ENCODE results near the gene CMYA5.
"Not testable (repeated sequence)": the region's sequence is repeated elsewhere in the genome, so short reads cannot be mapped to it uniquely, and the experiment has no call there.

The CMYA5 gene

DNA sequence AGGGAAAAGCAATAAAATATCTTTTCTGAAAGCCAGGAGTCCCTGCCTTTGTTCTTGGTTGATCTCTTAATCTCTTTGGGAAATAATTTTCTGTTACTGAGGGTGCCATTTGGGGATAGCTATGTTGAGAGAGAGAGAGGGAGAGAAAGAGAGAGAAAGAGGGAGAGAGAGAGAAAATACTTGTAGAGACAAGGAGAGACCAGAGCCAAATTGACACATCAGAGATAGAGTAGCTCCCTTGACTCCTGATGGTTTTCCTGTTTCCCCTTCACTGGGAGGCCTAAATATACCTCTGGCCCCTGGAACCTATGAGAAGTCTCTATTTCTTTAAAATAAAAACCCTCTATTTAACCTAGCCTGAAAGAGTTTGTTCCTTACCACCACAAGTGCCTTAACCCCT lies 14.9 kb downstream of the CMYA5 start:
- DNase-seq = no peak

DNA sequence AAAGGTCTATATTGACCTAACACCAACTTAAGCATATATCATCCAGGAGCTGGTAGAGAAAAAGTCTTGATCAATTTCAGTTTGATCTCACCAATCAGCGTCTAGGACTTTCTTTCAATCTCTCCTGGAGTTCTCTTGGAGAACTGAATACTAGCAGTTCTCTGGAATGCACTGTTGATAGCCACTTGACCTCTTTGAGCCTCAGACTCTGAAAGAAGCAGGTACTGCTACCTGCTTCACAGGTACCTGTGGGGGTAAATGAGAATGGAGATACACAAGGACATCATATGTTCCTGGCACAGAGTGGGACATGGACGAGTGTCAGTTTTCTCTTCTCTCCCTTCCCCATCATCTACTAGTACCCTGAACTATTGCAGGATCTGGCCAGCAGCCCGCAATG lies 16.0 kb downstream of the CMYA5 start:
- DNase-seq = no peak

DNA sequence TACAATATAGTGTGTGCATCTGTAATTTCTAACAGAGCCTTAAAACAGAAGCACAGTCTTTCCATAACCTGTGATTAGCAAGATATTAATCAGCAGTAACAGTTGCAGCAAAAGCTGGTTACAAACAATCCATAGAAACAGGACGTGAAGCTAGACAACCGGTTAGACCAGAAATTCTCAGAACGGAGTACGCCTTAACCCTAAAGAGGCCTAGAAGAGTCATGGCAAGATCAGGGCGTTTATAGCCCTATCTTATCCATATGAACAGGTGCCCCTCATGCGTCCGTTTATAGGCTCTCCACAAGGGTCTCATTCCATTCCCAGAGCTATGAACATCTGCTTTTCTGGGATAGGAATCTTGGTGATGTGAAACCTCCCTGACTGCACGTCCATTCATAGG lies 16.7 kb downstream of the CMYA5 start:
- not testable (repeated sequence) for DNase-seq

GRCh38 chr5:79707535-79707934 lies 17.9 kb downstream of the CMYA5 start:
- DNase-seq = no peak

DNA sequence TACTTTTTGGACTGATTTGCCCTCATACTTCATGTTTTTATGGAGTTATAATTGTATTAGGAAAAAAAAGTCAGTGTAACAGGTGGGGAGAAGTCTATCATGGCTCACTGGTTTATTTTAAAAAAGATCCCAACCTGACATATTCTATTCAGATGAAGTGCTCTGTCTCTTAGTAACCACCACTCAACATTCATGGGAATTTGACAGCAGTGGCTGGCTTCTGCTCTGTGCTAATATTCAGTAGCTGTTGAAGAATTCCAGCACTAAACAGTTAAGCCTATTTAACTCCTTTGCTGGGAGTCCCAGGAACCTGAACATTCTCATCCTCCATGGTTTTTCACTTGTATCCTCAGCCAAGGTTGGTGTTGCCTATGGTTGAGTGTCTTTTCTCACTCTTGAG lies 23.1 kb downstream of the CMYA5 start:
- no peak for DNase-seq

DNA sequence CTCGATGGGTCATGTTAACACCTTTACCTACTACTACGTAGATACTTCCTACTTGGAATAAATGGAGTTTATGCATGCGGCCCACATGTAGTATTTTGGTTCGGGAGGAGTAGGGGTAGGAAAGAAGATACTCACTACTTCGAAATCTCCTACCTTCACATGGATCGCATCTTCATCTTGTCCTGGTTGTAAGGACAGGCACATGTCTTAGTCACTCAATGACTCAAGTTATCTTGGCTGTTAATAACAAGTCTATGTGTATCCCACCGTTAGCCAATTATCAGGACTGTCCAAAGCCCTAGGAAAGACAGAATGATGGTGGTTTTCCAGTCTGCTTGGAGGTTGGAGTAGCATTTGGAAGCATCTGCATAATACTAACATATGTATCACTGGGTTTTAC lies 24.1 kb downstream of the CMYA5 start:
- no peak for DNase-seq

GRCh38 chr5:79716839-79717238 lies 27.2 kb downstream of the CMYA5 start:
- DNase-seq = no peak

DNA sequence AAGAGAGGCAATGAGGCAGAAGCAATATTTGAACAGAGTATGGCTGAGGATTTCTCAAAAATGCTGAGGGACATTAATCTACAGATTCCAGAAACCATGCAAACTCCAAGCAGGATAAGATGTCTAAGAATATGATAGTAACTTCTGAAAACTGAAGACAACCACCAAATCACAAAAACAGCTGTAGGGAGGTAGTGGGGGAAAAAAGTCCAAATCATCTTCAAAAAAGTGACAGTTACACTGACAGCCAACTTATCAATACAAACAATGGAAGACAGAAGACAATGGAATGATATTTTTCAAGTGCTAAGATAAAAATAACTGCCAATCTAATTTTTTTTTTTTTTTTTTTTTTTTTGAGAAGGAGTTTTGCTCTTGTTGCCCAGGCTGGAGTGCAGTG lies 30.5 kb downstream of the CMYA5 start:
- DNase-seq = no peak

DNA sequence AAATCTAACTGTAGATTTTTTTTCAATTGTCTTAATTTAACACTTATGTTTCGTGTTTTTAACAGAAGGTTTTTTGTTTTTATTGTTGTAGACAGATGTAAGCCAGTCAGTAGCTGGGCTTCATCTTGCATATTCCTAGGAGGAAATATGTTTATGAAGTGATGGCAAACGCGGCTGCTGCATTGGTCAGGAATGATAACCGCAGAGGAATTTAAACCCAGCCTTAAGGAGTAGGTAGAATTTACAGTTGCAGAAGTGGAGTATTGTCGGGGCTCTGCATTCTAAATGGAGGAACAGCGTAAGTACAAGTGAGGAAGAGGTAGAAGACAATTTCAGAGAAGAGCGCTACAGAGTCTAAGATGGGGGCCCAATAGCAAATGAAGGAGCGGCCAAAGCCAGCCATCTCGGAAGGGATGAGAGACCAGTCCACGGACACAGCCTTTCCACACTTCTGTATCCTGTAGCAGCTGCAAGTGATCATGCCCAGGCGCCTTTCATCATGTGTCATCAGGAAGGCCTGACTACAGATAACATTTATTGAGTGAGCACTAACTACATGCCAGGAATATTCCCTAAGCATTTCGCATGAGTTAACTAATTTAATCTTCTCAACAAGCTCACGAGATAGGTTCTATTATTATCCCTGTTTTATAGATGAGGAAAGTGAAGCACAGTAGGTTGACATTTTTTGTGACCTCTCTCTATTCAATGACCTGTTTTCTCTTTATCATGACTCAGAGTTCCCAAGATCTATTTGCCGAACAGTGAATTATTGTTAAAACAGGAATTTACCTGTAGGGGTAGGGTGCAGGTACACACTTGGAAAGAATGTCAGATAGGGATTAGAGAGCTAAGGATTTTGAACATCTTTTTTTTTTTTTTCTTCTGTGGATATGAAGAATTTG lies 38.1 kb downstream of the CMYA5 start:
- no peak for DNase-seq

DNA sequence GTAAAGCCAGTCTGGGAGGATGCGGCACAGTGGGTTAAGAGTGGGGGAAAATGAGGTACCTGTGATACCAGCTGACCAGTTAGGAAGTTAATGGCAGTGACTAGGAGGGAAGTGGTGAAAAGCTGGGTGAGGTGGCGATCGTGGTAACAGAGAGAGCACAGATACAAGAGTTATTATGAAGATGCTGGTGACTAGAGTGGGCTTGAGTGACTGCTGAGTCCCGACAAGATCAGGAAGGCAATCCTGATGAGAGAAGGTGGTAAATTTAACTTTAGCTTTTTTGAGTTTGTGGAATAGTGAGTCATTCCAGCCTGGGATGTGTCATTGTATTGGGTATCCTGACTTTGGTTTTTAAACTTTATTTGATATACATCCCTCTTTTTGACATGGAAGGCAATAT lies 38.8 kb downstream of the CMYA5 start:
- DNase-seq = no peak

DNA sequence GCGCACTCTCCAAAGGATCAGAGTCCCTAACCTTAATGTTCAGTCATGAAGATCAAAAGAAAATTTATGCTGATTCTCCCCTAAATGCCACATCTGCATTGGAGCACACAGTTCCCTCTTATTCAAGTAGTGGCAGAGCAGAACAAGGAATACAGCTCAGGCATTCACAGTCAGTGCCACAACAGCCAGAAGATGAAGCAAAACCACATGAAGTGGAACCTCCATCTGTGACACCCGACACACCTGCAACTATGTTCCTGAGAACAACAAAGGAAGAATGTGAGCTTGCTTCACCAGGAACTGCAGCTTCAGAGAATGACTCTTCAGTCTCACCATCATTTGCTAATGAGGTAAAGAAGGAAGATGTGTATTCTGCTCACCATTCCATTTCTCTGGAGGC lies 40.0 kb downstream of the CMYA5 start:
- DNase-seq = no peak

DNA sequence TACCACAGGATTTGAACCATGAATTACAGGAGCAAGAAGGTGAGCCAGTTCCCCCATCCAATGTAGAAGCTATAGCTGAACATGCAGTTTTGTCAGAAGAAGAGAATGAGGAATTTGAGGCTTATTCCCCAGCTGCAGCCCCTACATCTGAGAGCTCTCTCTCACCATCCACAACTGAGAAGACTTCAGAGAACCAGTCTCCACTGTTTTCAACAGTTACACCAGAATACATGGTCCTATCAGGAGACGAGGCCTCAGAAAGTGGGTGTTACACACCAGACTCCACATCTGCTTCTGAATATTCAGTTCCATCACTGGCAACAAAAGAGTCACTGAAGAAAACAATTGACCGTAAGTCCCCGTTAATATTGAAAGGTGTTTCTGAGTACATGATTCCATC lies 40.9 kb downstream of the CMYA5 start:
- no peak for DNase-seq

- DNase-seq = no peak
Measured at GRCh38 chr5:79731775-79732174, 42.1 kb downstream of the CMYA5 start.

DNA sequence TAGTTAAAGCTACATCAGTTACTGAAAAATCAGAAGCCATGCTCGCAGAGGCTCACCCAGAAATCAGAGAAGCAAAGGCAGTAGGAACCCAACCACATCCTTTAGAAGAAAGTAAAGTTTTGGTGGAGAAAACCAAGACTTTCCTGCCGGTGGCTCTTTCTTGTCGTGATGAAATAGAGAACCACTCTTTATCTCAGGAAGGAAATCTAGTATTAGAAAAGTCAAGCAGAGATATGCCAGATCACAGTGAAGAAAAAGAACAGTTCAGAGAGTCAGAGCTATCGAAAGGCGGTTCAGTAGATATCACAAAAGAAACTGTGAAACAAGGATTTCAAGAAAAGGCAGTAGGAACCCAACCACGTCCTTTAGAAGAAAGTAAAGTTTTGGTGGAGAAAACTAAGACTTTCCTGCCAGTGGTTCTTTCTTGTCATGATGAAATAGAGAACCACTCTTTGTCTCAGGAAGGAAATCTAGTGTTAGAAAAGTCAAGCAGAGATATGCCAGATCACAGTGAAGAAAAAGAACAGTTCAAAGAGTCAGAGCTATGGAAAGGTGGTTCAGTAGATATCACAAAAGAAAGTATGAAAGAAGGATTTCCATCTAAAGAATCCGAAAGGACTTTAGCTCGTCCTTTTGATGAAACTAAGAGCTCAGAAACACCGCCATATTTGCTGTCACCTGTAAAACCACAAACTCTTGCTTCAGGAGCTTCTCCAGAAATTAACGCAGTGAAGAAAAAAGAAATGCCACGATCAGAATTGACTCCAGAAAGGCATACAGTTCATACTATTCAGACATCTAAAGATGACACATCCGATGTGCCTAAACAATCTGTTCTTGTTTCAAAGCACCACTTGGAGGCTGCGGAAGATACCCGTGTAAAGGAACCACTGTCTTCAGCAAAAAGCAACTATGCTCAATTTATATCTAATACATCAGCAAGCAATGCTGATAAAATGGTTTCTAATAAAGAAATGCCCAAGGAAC lies 47.2 kb downstream of the CMYA5 start:
- no peak for DNase-seq

DNA sequence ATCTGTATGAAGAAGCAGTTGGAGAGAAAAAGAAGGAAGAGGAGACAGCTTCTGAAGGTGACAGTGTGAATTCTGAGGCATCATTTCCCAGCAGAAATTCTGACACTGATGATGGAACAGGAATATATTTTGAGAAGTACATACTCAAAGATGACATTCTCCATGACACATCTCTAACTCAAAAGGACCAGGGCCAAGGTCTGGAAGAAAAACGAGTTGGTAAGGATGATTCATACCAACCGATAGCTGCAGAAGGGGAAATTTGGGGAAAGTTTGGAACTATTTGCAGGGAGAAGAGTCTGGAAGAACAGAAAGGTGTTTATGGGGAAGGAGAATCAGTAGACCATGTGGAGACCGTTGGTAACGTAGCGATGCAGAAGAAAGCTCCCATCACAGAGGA lies 48.7 kb downstream of the CMYA5 start:
- DNase-seq = no peak

GRCh38 chr5:79742549-79743136 lies 53.0 kb downstream of the CMYA5 start:
- no peak for DNase-seq

DNA sequence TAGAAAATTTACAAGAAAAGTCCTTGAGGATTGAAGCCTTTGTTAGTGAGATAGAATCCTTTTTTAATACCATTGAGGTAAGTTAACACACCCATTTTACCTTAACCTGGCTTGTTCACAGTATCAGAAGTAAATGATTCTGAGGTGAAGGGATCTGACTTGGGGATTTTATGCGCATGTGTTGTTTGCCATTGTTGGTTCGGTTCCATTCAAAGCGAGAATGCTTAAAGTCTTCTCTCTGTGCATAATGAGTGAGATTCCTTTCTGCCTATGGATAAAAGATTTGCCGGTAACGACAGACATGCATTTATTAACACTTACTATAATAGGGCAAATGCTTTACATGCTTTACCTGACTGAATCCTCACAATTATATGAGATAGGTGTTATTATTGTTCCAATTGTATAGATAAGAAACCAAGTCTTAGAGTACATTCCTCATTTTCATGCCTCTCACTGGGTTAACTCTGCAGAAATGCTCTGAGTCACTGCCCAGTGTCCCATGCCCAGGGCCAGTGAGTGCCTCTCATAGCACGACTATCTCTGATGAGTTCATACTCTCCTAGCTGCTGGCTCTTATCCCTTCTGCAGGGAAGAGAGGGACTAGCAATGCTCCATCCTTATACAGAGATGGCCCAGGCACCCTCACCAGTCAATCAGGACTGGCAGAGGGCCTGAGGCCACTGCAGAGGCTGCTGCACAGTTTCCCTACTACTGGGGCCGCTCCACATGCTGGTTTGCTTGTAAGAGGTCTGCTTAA lies 54.4 kb downstream of the CMYA5 start:
- DNase-seq = no peak

- no peak for DNase-seq
Measured at GRCh38 chr5:79745255-79745654, 55.6 kb downstream of the CMYA5 start.

GRCh38 chr5:79746642-79747569 lies 57.3 kb downstream of the CMYA5 start:
- no peak for DNase-seq

- no peak for DNase-seq
Measured at GRCh38 chr5:79750611-79751510, 61.2 kb downstream of the CMYA5 start.

Data from NCI-H1694 (cell line).